GM18505 (cell line): ENCODE data around the gene MKI67.

Experiments used
- ATAC-seq: cut with Tn5 transposase; IDR thresholded peaks from one replicate; pipeline ENCODE4 v1.9.1; 2021; ENCODE audit not compliant: unreplicated experiment
- POLR2A ChIP-seq: IDR thresholded peaks from 4 replicates; pipeline ENCODE4 v1.6.1; 2011; ENCODE audit warnings: borderline replicate concordance; ENCODE audit not compliant: insufficient read depth, insufficient read length; ENCODE audit errors: extremely low read depth

The MKI67 gene

DNA sequence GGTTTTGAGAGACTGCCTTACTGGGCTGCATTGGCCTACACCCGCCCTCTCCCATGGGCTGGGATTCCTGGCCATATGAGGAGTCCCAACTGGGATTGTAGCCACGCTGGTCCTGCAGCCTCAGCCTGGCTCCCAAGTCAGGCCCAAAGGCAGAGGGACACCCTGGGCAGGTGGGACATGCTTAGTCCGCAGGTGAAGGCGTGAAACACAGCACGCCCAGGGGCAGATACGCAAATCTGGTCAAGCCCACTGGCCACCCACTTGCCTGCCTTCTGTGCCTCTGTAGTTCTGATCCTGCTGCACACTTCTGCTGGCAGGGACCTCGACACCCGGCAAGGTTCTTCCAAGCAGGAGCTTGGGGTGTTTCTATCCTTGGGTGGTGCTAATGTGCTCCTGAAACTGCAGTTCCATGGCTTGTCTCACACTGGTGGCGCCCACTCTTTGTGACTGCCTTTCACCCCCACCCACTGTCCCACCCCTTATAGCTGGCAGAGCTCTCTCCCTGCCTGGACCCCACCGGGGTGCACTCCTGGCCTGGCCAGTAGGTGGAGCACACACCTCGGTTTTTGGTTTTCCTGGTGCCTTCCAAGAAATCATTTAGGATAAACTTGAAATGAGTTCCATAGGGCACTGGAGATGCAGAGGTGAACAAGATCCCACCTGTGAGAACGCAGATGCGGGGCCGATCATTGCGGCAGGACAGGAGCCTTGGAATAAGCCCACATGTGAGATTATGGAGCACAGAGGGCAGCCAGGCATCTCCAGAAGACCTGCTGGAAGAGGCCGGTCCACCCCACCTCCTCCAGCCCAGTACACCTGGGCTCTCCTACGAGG, 47.9 kb downstream of the MKI67 start:
- no peak for TF ChIP-seq POLR2A
- peak; percentile 77 for ATAC-seq

DNA sequence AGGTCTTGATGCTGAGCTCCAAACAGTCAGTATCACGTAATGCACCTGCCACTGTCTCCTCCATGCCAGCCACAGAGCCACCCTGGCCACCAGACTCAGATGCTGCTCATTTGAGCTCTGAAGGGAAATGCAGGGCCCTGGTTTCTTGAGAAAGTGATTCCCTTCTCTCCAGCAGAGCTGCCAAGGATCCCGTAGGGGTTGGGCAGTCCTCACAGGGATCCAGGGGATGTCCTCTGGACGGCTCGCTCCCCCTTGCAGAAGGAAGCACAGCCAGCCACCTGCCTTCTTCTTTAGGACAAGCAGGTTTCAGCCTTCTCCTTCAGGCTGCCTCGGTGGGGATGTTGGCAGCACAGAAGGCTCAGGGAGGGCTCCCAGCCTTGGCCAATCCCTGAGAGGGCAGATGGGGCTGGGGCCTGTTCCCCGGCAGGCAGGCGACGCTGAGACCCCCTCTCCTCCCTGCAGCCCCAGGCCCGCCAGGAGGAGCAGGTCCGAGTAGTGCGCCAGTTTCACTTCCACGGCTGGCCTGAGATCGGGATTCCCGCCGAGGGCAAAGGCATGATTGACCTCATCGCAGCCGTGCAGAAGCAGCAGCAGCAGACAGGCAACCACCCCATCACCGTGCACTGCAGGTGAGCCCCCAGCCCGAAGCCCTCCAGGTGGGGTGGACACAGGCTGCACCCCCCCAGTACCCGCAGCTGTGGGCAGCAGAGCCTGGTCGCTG, 48.9 kb downstream of the MKI67 start:
- TF ChIP-seq POLR2A: no peak
- ATAC-seq: no peak

DNA sequence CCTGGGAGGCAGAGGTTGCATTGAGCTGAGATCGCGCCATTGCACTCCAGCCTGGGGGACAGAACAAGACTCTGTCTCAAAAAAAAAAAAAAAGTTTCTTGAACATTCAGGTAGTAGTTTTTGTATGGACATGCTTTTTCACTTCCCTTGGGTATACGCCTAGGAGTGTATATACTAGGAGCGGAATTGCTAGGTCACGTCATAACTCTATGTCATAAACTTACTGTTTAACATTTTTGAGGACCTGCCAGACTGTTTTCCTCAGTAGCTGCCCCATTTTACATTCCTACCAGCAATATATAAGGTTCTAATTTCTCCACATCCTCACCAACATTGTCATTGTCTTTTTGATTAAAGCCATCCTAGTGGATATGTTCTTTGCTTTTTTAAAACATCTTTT, 51.6 kb downstream of the MKI67 start:
- ATAC-seq: no peak
- TF ChIP-seq POLR2A: no peak

DNA sequence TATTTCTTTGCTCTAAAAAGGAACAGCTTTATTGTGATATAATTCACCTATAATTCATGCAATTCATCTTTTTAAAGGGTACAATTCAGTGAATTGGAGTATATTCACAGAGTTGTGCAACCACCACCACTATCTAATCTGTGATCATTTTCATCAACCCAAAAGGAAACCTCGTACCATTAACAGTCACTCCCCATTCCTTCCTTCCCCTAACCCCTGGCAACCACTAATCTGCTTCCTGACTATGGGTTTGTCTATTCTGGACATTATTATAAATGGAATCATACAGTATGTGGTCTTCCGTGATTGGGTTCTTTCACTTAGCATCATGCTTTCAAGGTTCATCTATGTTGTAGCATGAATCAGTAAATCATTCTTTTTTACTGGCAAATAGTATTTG, 52.3 kb downstream of the MKI67 start:
- no peak for ATAC-seq

DNA sequence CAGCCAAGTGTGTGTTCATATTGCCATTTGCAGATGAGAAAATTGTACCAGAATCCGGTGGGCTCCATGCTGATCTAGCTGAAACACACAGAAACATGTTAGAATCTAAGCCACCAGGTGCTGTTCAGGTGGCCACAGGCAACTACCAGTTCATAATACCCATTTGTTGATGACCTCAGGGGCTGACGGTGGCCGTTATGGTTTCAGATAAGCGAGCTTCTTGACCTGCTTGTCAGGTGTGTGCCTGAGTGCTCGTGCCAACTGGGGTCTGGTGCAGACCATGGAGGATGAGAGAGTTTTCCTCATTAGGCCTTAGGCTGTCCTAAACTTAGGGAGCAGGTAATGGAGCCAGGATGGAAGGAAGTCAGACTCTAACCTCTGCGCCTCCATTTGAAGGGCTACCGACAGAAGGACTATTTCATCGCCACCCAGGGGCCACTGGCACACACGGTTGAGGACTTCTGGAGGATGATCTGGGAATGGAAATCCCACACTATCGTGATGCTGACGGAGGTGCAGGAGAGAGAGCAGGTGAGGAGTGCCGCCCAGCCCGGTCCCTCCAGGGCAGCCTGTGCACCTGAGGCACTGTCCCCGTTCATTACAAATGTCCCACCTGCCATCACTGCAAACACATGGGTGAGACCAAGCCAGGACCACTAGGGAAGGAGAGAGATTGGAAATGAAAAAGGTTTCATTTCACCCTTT, 53.1 kb downstream of the MKI67 start:
- no peak for TF ChIP-seq POLR2A
- no peak for ATAC-seq

More for the DNA sequence above, 52.3 kb downstream of the MKI67 start:
- no peak for TF ChIP-seq POLR2A

DNA sequence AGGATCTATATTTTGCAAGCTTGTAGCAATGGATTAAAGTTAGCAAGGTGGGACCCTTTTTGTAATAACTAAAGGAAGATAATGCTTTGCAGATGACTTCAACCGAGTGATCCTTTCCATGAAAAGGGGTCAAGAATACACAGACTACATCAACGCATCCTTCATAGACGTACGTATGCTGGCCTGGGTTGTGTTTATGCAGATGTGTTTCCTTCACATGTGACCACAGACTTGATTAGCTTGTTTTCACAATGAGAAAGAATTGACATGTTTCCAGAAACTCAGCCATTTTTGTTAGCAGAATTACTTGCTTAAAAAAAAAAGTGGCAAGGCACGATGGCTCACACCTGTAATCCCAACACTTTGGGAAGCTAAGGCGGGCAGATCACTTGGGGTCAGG, 54.2 kb downstream of the MKI67 start:
- ATAC-seq: no peak
- TF ChIP-seq POLR2A: no peak

DNA sequence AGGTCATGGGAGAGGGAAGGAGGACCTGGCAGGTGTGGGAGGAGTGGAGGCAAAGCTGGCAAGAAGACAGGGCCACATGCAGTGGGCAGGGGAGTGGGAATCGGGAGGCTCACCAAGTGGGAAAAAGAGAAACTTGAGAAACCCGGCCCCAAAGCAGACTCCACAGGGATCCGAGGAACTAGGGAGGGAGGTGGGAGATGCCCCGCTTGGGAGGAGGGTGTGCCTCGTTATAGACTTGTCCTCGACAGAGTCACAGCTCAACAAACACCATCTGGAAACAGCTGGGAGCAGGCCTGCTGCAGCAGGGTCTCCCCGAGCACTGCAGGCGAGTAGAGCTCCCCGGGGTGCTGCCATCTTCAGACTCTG, 54.8 kb downstream of the MKI67 start:
- no peak for ATAC-seq
- TF ChIP-seq POLR2A: no peak

DNA sequence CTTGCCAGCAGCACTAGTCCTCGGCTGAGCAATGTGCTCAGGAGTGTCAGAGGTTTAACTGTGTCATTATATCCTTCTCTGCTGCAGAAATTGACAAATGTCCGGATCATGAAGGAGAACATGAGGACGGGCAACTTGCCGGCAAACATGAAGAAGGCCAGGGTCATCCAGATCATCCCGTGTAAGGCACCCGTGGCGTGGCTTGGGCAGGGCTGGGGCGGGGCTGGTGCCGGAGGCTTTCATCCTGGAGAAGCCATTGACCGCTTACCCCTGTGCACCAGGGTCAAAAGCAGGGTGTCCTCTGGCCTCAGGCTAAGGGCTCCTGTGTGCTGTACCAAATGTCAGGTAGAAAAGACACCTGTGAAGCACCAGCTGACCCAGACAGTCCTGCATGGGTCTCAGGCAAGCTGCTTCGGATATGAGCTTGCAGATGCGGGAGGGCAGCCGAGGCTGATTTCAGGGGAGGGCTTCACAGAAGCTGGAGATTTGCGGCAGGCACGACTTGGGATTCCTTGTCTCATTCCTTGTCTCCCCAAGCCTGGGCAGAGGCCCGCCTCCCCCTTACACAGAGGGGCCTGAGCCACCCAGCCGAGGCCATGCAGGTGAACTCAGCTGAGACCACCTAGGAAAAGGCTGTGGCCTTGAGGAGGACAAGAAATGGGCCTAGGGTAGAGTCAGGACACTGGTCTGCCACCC, 55.4 kb downstream of the MKI67 start:
- TF ChIP-seq POLR2A: no peak

DNA sequence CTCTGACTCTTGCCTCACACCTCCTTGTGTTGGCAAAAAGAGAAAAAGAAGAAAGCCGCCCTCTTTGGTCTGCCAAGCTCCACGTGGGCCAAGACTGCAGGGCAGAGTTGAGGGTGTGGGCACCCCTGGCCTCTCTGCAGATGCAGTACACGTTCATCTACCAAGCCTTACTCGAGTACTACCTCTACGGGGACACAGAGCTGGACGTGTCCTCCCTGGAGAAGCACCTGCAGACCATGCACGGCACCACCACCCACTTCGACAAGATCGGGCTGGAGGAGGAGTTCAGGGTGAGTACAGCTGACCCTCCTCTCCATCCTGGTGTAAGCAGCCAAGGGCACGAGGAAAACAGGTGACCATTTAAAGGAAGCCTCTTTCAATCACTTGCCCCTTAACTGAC, 56.1 kb downstream of the MKI67 start:
- ATAC-seq: no peak
- no peak for TF ChIP-seq POLR2A

More for the DNA sequence above, 55.4 kb downstream of the MKI67 start:
- no peak for ATAC-seq

DNA sequence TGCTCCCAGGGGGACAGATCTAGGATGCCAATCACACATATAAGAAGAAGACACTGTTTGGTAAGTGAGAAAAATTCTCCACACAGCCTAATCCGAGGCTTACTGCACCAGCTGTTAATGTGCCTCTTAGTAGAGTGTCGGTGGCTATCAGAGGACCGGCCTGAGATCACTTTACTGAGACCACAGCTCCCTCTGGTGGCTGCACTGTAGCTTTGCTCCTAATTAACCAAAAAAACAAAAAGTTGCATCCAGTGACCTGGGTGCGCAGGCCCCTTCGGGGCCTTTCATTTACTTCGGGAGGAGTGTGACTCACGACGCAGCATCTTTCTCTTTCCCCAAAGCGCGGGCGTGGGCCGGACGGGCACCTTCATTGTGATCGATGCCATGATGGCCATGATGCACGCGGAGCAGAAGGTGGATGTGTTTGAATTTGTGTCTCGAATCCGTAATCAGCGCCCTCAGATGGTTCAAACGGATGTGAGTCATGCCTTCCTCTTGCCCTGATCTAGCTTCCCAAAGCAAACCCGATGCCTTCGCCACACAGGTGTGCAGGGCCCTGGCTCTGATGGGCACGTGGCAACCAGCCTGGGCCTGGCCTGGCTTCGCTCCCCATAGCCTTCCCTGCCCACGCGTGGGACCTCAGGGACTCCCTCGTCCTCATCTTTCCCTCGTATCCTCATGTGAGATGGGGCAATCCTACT, 56.7 kb downstream of the MKI67 start:
- peak; percentile 34 for ATAC-seq

DNA sequence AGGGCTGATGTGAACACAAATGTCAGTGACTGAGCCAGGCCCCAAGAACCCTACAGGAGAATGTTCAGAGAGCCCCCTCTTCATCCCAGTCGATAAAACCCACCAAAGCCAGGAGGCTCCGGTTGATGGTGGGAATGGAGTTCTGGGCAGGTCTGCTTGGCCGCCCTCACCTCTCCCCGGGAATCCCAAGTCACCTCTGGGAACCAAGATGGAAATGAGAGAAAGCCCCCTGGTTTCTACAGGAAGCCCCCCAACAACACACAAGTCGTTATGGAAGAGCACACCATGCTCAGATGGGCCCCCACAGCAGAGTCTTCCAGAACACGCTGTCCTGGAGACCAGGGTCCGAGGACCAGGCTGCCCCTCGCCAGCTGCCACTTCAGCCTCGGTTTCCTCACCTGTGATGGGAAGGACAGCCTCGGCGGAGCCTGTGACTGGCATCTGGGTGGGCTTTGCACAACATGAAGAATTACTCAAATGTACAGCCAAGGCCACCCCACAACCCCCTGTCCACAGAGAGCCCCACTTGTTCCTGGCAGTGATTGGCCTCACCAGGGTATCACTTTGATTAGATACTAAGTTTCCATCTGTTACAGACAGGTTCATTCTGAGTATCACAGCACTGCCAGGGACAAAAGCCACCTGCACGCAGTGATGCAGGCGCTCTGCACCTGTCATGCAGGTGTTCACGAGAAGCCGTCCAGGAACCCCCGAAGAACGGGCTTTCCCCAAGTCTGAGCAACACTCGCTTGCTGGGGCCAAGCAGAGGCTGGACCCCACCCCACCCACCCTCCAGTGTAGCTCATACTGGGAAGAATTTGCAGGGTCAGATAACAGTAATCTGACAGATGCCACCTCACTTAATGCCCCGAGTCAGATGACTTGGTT, 57.6 kb downstream of the MKI67 start:
- TF ChIP-seq POLR2A: no peak
- no peak for ATAC-seq

More for the DNA sequence above, 56.7 kb downstream of the MKI67 start:
- no peak for TF ChIP-seq POLR2A

DNA sequence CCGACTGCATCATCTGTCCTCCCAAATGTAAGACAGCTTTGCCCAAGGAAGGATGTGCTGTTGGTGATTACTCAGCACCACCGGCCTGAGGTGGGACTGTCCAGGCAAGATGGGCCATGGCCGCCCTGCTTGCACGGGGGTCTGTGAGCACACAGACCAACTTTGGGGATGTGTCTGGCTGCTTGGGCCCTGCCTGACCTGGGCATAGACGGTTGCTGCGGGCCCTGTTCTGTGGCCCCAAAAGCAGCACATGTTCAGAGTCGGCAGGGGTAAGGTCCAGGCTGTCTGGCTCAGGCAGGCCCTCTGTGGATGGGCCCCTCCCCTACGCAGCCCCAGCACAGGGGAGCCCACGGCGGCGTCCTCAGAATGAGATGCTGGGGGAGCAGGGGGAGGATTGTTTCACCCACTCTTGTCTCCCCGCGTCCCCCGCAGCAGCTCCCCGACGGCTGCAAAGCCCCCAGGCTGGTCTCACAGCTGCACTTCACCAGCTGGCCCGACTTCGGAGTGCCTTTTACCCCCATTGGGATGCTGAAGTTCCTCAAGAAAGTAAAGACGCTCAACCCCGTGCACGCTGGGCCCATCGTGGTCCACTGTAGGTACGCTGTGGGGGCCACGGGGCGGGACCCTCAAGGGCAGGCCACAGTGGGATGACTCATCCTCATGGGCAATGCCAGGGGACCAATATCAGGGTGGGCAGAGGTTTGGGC, 58.4 kb downstream of the MKI67 start:
- TF ChIP-seq POLR2A: no peak
- ATAC-seq: no peak

DNA sequence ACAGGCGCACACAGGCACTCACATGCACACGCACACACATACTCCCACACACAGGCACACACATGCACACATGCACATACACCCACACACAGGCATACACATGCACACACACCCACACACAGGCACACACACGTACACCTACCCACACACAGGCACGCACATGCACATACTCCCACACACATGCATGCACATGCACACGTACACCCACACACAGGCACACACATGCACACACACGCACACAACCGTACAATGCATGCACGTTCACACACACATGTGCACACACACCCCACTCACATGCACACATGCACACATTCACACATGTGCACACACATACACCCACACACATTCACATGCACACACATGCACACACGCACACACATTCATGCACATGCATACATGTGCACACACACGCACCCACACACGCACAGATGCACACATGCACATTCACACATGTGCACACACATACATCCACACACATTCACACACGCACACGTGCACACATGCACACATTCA, 59.3 kb downstream of the MKI67 start:
- no peak for TF ChIP-seq POLR2A

More for the DNA sequence above, 59.3 kb downstream of the MKI67 start:
- no peak for ATAC-seq
